G401 (cell line): Measurements from ENCODE around the gene MCM5. TPM values are rescaled to one million over a fixed set of nuclear protein-coding genes. Genes with fewer than 3 reads are reported as not detected.
A peak's percentile ranks its signal among the peaks of the same experiment; 100 is the strongest.

Experiments used
- DNase-seq: peaks from one replicate; pipeline ENCODE4 v3.0.0-alpha.2; 2015; ENCODE audit warnings: low spot score
- in situ Hi-C: cut with HindIII; loops from 2 replicates; pipeline ENCODE4 v1.10.0; 2016; ENCODE audit warnings: low sequenced_read_pairs, mixed read lengths
- total RNA-seq: library from RNA; depleted of rRNA; stranded (reverse); fragments of >200 nt; shearing (Covaris generic); gene quantifications from 2 replicates; pipeline ENCODE4 v1.2.3, GENCODE V29; 2014

The MCM5 gene
- total RNA-seq, 1 experiment from 2014 or later: 200 TPM

DNA sequence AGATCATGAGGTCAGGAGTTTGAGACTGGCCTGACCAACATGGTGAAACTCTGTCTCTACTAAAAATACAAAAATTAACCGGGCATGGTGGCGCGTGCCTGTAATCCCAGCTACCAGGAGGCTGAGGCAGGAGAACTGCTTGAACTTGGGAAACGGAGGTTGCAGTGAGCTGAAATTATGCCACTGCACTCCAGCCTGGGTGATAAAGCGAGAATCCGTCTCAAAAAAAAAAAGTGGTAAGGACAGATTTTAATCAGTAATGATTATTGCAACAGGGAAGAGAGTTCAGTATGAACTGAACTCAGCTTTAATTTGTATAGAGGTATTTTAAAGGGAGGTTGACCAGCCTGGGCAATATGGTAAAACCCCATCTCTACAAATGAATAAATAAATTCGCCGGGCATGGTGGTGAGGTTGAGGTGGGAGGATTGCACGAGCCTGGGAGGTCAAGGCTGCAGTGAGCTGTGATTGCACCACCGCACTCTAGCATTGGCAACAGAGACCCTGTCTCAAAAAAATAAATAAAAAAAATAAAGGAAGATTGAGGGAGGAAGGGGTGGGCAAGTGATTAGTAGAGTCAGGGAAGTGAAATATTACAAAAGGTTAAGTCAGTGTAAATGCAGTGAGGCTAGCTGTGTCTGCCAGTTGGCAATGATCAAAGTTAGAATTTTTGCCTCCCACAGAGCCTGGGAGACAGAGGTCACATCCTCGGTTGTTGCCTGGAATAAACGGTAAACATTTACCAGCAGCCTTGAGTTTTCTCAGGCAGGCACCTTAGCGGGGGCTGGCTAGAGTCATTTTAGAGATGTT is 2.6 kb upstream of the MCM5 start:
- in situ Hi-C loops: no loop called here
- no peak for DNase-seq

DNA sequence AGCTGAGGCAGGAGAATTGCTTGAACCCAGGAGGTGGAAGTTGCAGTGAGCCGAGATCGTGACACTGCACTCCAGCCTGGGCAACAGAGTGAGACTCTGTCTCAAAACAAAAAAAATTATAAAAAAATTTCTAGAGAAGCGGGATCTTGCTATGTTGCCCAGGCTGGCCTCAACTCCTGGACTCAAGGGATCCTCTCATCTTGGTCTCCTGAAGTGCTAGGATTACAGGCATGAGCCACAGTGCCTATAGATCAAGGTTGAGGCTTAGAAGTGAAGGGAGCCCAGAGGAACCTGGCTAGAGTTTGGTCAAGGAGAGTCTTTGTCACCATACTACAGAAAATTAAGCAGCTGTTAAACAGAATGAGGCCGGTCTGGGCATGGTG is 1.4 kb upstream of the MCM5 start:
- in situ Hi-C loops: no loop called here
- no peak for DNase-seq

DNA sequence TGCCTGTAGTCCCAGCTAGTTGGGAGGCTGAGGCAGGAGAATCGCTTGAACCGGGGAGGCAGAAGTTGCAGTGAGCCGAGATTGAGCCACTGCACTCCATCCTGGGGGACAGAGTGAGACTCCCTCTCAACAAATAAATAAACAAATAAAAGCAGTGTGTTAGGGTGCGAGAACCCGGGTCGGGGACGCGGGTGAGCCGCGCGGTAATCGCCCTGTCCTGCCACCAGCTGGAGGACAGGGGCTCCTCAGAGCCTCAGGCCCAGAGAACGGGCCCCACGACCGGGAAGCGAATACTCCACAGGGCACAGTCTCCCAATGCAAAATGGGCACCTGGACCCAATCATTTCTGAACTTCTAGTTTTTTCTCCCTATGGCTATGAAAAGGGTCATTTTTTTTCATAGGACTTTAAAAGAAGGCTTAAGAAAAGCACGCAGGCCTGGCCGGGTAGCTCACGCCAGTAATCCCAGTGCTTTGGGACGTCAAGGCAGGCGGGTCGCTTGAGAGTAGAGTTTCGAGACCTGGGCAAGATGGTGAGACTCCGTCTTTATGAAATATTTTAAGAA is 744 bp upstream of the MCM5 start:
- in situ Hi-C loops: no loop called here
- DNase-seq: no peak

DNA sequence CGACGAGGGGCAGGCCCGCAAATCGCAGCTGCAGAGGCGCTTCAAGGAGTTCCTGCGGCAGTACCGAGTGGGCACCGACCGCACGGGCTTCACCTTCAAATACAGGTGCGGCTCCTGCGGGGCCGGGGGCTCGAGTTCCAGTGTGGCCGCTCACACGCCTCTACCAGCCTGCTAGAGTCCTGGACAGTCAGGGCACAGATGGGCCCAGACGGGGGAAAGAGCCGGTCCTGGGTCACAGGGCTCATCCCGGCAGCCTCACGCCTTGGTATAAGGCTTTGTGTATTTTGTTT is 506 bp downstream of the MCM5 start:
- in situ Hi-C loops: no loop called here
- DNase-seq: no peak

DNA sequence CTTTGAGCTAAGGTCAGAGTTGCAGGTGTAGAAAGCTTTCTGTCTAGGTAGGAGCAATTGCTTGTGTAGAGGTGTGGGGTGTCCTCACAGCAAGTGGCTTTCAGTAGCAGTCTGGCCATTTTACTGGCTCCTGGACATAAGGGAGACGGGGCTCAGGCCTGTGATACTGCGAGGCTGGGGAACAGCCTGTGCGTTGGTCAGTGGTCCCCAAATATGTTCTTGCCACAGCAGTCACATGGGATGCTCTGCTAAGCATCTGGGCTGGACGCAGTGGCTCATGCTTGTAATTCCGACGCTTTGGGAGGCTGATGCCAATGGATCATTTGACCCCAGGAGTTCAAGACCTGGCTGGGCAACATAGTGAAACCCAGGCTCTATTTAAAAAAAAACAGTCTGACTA is 1.9 kb downstream of the MCM5 start:
- DNase-seq: no peak
- in situ Hi-C loops: no loop called here

DNA sequence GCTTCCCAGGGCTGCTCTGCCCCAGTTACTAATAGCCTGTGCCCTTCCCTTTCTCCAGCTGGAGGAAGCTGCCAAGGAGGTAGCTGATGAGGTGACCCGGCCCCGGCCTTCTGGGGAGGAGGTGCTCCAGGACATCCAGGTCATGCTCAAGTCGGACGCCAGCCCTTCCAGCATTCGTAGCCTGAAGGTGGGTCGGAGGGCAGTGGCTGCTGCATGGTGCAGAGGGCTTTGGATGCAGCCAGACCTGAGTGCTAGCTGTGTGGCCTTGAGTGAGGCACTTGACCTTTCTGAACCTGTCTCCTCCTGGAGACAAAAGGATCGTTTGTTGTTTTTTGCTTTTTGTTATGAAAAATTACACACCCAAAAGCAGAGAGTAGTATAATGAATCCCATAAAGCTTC is 3.4 kb downstream of the MCM5 start:
- DNase-seq: no peak
- in situ Hi-C loops: no loop called here

DNA sequence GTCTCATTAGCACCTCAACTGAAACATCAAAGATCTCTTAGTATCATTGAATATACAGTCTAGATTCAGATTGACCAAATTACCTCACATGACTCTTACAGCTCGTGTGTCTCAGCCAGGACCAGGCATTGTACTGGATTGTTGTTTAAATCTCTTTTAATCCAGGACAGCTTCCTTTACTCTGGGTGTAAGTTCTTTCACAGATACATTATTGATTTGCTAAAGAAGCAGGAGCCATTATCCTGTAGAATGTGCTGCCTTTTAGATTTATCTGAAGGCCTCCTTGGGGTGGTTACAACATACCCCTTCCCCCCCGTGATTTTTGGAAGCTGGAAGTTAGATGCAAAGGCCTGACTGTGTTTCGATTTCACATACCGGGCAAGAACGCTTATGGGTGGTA is 4.2 kb downstream of the MCM5 start:
- no peak for DNase-seq
- in situ Hi-C loops: no loop called here

DNA sequence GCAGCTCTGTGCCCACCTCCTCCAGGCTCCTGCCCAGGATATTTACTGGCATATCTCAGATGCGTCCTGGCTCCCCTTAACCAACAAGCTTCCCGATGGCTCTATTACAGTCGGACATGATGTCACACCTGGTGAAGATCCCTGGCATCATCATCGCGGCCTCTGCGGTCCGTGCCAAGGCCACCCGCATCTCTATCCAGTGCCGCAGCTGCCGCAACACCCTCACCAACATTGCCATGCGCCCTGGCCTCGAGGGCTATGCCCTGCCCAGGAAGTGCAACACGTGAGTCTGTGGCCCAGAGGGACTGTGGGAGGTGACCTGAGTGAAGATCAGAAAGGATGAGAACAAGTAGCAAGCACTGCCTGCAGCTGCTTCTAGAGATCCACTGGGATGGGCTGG is 6.5 kb downstream of the MCM5 start:
- DNase-seq: no peak
- in situ Hi-C loops: no loop called here

DNA sequence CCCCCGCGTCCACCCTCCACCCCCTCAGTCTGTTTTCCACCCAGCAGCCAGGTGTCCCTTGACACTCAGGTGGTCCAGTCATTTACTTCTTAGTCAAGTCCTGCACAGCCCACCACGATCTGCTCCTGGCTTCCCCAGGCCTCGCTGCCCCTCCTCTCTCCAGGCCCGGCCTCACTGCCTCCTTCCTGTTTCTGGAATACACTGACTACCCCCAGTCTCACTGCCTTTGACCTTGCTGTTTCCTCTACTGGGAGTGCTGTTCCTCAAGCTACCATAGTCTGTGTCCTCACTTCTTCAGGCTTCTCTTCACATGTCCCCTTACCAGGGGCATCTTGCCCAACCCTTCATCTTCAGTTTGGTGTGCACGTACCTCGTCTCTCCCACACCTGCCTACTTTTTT is 7.4 kb downstream of the MCM5 start:
- DNase-seq: no peak
- in situ Hi-C loops: no loop called here

DNA sequence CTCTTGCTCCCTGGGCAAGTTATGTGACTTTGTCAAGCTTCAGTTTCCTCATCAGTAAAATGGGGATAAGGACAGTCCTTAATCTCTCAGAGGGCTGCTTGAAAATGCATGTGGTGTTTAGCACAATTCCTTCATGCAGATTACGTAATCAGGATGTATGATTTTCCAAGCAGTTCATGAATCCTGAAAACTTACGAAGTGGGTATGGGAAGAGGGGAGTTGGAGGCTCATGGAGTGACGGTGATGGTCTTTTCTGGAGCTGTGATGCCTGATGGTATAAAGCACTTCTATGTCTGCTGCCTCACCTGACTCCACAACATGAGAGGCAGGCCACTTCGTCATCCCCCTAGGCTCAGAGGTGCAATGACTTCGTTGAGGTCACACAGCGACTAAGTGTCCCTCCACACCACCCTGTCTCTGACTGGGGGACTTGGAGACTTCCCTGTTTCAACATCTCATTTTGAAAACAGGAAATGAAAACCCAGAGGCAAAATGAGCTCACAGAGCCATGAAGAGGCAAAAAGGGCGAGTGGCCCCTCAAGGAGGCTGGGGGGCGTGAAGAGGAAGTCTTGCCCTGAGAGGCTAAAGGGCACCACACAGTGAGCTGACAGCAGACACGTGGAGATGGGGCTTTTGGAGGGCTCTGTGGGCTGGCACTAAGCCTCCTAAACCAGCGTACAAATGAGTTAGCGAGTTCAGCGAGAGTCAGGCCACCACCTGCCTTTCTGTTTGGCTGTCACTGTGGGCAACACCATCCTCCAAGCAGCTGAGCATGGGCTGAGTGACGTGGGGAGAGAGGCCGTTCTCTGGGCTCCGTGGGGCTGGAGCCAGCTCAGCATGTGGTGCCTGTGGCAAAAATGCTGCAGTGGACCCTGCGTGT is 10.1 kb downstream of the MCM5 start:
- in situ Hi-C loops: no loop called here
- DNase-seq: no peak

DNA sequence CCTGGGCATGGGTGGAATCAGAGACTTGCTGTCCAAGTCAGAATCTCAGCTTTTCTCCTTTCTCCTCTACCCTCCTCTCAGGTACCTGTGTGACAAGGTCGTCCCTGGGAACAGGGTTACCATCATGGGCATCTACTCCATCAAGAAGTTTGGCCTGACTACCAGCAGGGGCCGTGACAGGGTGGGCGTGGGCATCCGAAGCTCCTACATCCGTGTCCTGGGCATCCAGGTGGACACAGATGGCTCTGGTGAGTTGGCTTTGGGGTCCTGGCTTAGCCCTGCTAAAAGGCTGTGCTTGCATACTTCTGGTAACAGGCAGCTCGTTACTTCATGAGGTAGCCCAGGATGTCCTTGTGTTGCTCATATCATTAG is 10.7 kb downstream of the MCM5 start:
- in situ Hi-C loops: no loop called here

DNA sequence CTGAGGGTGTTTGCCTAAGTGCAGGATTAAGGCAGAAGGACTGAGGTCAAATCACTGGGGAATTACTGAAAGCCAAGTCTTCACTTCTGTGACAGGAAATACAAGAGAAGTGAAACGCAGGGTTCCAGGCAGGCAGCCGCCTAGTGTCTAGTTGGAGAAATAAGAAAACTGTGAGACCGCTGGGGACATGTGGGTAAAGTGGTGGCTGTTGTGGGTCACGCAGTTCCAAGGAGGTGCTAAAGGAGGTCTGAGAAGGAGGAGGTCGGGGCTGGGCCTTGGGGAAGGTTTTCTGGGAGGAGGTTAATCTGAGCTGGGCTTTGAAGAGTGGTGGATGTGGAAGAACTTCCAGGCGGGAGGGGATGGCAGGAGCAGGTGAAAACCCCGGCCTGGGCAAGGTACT is 11.2 kb downstream of the MCM5 start:
- no peak for DNase-seq
- in situ Hi-C loops: no loop called here

More for the DNA sequence above, 10.7 kb downstream of the MCM5 start:
- no peak for DNase-seq

DNA sequence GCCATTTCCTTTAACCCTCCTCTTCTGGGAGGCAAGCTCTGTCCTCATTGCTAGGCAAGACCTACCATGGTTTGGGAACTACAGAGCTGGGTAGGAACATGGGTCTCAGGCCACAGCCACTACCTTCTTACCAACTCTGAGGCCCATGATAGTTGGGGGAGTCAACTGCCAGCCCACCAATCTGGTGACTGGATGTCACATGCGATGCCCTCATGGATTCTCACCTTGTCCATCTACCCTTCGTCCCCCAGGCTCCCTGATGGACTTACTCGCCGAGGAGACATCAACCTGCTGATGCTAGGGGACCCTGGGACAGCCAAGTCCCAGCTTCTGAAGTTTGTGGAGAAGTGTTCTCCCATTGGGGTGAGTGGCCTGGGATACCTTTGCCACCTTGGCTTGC is 13.7 kb downstream of the MCM5 start:
- in situ Hi-C loops: no loop called here
- no peak for DNase-seq

DNA sequence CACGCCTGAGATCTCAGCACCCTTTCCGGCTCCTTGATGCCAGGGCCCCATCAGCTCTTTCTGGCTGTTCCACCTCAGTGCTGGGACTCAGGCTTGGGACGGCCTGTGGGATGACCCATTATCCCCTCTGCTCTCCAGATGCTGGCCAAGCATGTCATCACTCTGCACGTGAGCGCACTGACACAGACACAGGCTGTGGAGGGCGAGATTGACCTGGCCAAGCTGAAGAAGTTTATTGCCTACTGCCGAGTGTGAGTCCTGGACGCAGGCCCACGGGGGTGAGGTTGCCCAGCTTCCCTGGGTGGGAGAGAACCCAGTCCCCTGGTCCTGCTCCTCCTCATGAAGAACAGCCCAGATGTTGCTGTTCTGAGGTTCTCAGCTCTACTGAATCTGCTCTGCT is 17.7 kb downstream of the MCM5 start:
- DNase-seq: no peak
- in situ Hi-C loops: no loop called here

DNA sequence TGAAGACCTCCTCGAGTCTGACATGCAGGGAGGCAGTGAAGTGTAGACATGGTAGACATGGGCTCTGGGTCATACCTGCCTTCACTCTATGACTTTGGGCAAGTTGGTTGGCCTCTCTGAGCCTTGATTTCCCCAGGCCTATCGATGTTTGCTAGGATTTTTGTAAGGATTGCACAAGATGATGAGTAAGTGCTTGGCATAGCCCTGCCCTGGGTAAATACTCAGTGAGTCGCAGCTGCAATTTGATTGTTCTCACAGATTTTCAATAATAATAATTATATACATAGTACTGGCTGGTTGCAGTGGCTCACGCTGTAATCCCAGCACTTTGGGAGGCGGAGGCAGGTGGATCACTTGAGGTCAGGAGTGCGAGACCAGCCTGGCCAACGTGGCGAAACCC is 18.1 kb downstream of the MCM5 start:
- in situ Hi-C loops: no loop called here
- no peak for DNase-seq

DNA sequence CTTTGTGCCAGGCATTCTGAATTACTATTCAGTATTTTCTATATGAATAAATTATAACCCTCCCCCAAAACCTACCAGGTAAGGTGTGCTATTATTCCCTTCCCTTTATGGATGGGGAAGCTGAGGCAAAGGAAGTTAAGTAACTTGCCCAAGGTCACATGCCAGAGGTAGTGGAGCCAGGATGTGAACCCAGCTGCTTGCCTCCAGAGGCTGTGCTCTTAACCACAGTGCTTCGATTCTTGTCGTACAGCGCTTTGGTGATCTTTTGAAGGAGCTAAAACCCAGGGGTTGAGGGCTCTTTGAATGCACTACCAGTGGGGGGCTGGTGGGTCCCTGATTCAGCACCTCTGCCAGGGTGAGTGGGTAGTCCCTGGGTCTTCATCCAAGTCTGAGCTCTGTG is 18.8 kb downstream of the MCM5 start:
- DNase-seq: no peak
- in situ Hi-C loops: no loop called here

DNA sequence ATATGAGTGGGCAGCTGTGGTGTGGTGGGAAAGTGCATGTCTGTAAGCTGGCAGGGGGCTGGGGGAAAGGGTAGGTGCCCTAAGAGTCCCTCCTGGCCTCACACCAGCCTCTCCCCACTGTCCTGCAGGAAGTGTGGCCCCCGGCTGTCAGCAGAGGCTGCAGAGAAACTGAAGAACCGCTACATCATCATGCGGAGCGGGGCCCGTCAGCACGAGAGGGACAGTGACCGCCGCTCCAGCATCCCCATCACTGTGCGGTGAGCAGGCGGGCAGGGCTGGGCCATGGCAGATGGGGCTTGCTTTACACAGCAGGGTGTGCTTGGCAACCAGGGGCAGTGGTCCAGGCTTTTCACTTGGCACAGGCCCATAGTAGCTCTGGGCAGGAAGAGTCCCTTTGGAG is 19.8 kb downstream of the MCM5 start:
- in situ Hi-C loops: no loop called here
- DNase-seq: peak; percentile 41

DNA sequence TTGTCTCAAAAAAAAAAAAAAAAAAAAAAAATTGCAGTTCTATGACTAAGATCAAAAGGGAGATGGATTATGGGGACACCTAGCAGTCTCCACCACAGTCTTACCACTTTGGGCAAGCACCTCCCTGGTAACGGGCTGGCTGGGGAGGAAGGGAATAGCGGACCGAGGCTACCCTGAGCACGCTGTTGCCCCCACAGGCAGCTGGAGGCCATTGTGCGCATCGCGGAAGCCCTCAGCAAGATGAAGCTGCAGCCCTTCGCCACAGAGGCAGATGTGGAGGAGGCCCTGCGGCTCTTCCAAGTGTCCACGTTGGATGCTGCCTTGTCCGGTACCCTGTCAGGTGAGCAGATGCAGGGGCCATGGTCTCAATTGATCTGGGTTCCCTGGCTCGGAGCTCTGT is 21.2 kb downstream of the MCM5 start:
- in situ Hi-C loops: no loop called here
- DNase-seq: no peak

DNA sequence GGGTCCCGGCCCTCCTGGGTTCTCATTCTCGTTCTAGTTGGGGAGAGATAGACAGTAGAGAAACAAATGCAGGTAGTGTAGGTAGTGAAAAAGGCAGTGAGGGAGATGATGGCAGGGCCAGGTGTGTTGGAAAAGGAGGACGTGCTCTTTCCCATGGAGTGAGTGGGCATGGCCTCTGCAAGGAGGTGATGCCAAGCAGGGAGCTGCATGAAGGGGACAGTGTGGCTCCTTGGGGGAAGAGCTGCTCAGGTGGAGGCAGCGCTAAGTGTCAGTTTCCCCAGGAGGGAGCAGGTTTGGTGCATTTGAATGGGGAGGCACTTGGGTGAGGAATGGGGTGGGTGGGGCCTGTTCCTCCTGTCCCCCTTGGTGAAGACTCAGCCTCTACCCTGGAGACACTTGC is 22.2 kb downstream of the MCM5 start:
- in situ Hi-C loops: no loop called here
- no peak for DNase-seq

DNA sequence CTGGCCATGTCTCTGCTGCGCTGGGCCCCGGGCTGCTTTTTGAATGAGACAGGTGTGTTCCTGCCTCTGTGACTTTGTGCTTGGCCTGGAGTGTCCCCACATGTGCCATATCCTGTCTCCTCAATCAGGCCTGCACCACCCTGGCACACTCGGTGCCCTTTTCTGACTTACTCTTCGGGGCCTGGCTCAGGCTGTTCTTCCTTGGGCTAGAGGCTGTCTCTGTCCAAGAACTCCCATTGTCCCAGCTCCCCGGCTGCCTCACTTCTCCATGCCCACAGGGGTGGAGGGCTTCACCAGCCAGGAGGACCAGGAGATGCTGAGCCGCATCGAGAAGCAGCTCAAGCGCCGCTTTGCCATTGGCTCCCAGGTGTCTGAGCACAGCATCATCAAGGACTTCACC is 23.0 kb downstream of the MCM5 start:
- DNase-seq: no peak
- in situ Hi-C loops: no loop called here

DNA sequence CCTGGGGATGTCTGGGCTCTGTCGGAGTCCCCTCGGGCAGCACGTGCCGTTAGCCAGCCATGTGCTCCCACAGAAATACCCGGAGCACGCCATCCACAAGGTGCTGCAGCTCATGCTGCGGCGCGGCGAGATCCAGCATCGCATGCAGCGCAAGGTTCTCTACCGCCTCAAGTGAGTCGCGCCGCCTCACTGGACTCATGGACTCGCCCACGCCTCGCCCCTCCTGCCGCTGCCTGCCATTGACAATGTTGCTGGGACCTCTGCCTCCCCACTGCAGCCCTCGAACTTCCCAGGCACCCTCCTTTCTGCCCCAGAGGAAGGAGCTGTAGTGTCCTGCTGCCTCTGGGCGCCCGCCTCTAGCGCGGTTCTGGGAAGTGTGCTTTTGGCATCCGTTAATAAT is 24.1 kb downstream of the MCM5 start:
- no peak for DNase-seq
- in situ Hi-C loops: no loop called here
